ENCODE measurements around the gene CD46. TPM values are rescaled to one million over a fixed set of nuclear protein-coding genes. Genes with fewer than 3 reads are reported as not detected.
"Not testable (repeated sequence)": the region's sequence is repeated elsewhere in the genome, so short reads cannot be mapped to it uniquely, and the experiment has no call there.

CD46 gene
- 50.3 and 56.7 TPM in 2 replicates for total RNA-seq (2014; rRNA removed; shearing (Covaris generic))
- 91.6 and 108 TPM in 2 replicates for polyA plus RNA-seq (2015; cell fraction: cytosol; rRNA removed)
- polyA plus RNA-seq (2015; cell fraction: nucleus; rRNA removed) = 526 and 613 TPM in 2 replicates

- DNase-seq (ENCODE audit: low read depth) = peak; percentile 96
Observed at GRCh38 chr1:207751790-207752455, at the start of gene CD46. Gene CD46 (plus strand): TSS chr1:207752054. CDS start chr1:207752213, 159 bp downstream.

GRCh38 chr1:207702317-207702716 lies 49.5 kb upstream of the CD46 start:
- no peak for DNase-seq (ENCODE audit: low read depth)

GRCh38 chr1:207703712-207704111 lies 48.1 kb upstream of the CD46 start:
- DNase-seq (ENCODE audit: low read depth) = no peak

DNA sequence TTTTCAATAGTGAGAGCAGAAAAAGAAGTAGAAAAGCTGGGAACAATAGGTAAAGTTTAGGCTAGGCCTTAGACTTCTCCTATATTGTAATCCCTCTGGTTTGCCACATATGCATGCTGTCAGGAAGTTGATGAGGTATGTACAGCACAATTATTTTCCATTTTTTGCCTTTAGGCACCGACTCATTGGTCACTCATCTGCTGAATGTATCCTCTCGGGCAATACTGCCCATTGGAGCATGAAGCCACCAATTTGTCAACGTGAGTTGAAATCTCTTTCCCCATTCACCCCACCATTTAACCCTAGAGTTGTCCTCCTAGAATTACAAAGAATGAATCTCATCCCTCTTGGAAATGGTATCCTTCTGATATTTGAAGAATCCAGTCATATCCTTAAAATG lies 43.9 kb upstream of the CD46 start:
- DNase-seq (ENCODE audit: low read depth) = peak; percentile 34

DNA sequence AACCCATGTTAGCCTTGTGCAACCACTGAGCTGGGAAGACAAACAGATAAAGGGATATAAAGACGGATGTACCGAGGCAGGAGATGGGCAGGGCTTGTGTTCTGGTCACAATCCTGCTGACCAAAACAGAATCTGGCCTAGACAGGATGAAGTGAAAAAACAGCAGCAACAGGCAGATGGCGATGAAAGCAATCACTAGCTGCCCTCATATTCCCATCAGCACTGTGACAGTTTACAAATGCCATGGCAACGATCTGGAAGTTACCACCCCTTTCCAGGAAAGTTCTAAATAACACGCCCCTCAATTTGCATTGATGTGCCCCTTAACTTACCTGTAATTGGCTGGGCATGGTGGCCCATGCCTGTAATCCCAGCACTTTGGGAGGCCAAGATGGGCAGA lies 40.6 kb upstream of the CD46 start:
- peak; percentile 39 for DNase-seq (ENCODE audit: low read depth)

DNA sequence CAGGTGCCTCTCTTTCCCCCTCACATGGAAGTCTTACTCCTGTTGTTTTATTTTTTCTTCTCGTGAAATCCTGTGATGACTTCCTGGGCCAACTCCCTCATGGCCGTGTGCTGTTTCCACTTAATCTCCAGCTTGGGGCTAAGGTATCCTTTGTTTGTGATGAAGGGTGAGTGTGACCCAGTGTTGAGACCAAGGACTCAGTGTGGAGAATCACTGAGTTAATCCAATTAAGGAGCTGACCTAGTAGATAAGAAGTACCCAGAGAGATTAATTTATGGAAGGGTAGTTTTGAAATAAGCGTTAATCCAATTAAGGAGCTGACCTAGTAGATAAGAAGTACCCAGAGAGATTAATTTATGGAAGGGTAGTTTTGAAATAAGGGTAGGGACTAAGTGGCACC lies 39.2 kb upstream of the CD46 start:
- DNase-seq (ENCODE audit: low read depth) = not testable (repeated sequence)

DNA sequence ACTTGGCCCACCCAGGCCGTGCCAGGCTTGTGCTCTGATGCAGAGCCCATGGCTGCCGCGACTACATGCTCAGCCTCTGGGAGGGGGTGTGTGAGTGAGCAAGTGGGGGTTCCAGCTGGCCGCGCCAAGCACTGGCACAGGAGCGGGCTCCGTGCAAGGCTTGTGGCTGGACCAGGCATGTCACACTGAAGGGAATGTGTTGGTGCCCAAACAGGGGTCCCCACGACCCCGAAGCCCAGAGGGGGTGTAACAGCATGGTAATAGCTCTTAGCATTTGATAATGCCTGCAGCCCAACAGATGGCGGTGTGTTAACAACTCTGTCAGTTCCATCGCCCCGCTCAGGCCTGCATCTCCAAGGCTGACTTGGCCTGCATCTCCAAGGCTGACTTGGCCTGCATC lies 38.3 kb upstream of the CD46 start:
- DNase-seq (ENCODE audit: low read depth) = no peak

GRCh38 chr1:207719234-207719633 lies 32.6 kb upstream of the CD46 start:
- no peak for DNase-seq (ENCODE audit: low read depth)

GRCh38 chr1:207728200-207728858 lies 23.5 kb upstream of the CD46 start:
- not testable (repeated sequence) for DNase-seq (ENCODE audit: low read depth)

- DNase-seq (ENCODE audit: low read depth) = not testable (repeated sequence)
Observed at GRCh38 chr1:207737503-207738157, 14.2 kb upstream of the CD46 start.

GRCh38 chr1:207738158-207738659 lies 13.6 kb upstream of the CD46 start:
- not testable (repeated sequence) for DNase-seq (ENCODE audit: low read depth)

GRCh38 chr1:207740207-207740606 lies 11.6 kb upstream of the CD46 start:
- DNase-seq (ENCODE audit: low read depth) = no peak

DNA sequence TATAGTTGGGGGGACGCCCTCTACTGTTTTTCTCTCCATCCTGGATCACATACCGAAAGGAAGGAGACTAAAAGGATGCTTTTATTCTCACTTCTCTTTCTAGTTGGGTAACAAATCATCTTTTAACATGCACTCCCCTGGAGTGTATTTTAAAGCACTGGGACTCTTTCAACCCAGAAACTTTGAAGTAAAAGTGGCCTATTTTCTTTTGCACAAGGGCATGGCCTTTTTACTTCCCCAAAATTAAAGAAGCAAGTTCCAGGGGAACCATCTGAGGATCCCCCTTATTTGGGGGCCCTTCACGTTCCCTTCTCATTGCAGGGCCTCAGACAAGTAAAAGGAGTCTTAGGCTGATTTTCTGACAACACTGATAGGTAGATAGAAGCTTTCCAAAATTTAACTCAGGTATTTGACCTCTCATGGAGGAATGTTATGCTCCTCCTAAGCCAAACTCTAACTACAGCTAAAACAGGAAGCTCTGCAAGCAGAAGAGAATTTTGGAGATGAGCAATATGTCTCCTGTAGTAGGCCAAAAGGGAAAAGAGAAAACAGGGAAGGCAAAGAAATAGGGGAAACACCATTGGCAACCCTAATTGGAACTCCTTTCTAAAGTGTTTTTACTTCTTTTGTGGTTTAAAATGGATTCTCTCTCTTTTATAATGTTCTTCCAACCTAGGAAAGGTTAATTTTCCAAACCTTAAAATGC lies 8.9 kb upstream of the CD46 start:
- DNase-seq (ENCODE audit: low read depth) = no peak

DNA sequence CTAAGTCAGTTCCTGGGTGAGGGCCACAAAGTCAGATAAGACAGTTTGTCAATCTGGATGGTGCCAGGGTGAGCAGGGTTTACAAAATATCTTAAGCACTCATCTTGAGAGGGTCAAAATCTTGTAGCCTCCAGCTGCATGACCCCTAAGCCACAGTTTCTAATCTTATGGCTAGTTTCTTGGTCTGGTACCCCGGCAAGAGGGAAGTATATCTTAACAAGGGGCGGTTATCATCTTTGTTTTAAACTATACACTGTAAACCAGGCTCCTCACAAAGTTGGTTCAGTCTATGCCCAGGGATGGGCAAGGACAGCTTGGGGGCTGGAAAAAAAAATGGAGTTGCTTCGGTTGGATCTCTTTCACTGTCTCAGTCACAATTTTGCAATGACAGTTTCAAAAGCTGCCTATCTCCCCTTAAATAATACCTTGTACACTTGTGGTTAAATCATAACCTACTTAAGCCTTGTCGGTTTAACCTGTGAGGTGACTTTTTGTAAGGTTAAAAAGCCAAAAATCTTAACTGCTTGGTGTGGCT lies 7.8 kb upstream of the CD46 start:
- DNase-seq (ENCODE audit: low read depth) = no peak

DNA sequence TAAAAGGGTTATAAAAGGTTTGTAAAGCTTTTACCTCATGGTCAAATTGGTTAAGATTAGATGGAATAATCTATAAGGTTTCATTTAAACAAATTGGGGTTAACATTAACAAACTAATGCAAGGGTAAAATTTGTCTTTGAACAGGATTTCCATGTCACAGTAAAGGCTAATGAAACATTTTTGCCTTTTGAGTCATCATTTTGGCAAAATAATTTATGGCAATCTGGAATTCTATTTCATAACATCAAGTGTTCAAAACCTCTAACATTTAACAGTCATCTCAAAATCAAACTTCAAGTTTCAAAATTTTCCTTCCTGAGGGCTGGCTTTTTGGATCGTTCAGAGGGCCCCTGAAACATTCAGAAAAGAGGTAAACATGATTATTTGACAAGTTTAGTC lies 6.6 kb upstream of the CD46 start:
- no peak for DNase-seq (ENCODE audit: low read depth)

GRCh38 chr1:207745839-207746767 lies 5.8 kb upstream of the CD46 start:
- no peak for DNase-seq (ENCODE audit: low read depth)

DNA sequence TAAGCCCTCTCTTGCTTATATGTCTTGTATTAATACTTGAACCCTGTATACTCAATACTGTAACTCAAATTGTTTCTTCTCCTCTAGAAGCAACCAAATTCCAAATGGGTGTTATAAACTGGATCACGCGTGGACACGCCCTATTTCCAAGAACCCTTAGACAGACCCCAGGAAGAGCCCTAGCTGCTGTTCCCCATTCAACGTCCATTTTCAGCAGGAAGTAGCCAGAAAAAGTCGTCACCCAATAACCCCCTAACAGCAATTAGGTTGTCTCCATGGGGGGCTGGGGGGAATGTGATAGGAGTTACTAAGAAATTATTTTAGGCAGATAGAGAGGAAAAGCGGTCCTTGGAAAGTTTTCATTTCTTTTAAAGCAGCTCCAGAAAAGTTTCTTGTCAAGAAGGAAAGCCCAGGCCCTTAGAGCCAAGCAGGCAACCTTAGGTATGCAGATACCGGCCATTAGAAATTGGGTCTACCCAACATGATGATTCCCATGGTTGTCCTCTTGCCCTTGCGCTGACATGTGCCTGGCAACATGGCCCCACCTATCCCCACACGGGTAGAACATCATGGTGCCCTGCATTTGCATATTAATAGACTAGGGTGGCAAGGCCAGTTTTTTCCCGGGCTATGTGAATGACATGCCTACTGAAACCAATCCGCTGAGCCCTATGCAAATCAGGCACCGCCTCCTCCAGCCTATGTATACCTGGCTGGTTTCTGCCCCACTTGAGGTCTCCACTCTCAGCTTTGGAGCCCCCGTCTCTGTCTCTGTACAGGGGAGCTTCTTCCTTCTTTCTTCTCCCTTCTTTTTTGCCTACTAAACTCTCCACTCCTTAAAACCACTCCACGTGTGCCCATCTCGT lies 4.0 kb upstream of the CD46 start:
- no peak for DNase-seq (ENCODE audit: low read depth)

GRCh38 chr1:207748737-207749528 lies 2.9 kb upstream of the CD46 start:
- peak; percentile 27 for DNase-seq (ENCODE audit: low read depth)

Data from HT1080 (cell line).